ENCODE measurements around the gene ARSG.

- TF ChIP-seq TAF1 (IDR thresholded peaks at IDR 0.05; ENCODE audit: borderline replicate concordance, low read depth, low read length) (no peak), POLR2A (IDR thresholded peaks at IDR 0.05; ENCODE audit: low read depth, low read length) (no peak), POLR2AphosphoS5 (IDR thresholded peaks at IDR 0.05; ENCODE audit: low read depth, low read length) (no peak)
Measured at GRCh38 chr17:68299817-68300216, 8.5 kb downstream of the ARSG start.
